Glutamatergic neuron (in vitro differentiated cells): ENCODE measurements around the gene ADGRG6. TPM values are rescaled to one million over a fixed set of nuclear protein-coding genes. Genes with fewer than 3 reads are reported as not detected.
A peak's percentile ranks its signal among the peaks of the same experiment; 100 is the strongest.

Experiments used
- DNase-seq: peaks from one replicate; pipeline ENCODE4 v3.0.0; 2022
- H3K27ac Mint-ChIP-seq: one replicate; pipeline ENCODE4 v1.8.0; 2020; ENCODE audit warnings: mild to moderate bottlenecking, mixed read lengths, inconsistent platforms; ENCODE audit not compliant: unreplicated experiment
- H3K27me3 Mint-ChIP-seq: one replicate; pipeline ENCODE4 v1.8.0; 2020; ENCODE audit warnings: mild to moderate bottlenecking, moderate library complexity, mixed read lengths, inconsistent platforms; ENCODE audit not compliant: unreplicated experiment
- H3K36me3 Mint-ChIP-seq: one replicate; pipeline ENCODE4 v1.8.0; 2020; ENCODE audit warnings: mild to moderate bottlenecking, mixed read lengths, inconsistent platforms; ENCODE audit not compliant: unreplicated experiment
- H3K4me1 Mint-ChIP-seq: one replicate; pipeline ENCODE4 v1.8.0; 2020; ENCODE audit warnings: mild to moderate bottlenecking, low read depth, mixed read lengths, inconsistent platforms; ENCODE audit not compliant: unreplicated experiment
- H3K4me3 Mint-ChIP-seq: one replicate; pipeline ENCODE4 v1.8.0; 2020; ENCODE audit warnings: mild to moderate bottlenecking, mixed read lengths, inconsistent platforms; ENCODE audit not compliant: unreplicated experiment
- H3K9me3 Mint-ChIP-seq: one replicate; pipeline ENCODE4 v1.8.0; 2020; ENCODE audit warnings: mild to moderate bottlenecking, moderate library complexity, mixed read lengths, inconsistent platforms; ENCODE audit not compliant: unreplicated experiment
- total RNA-seq: library from RNA; stranded (reverse); fragmentation: NEBNext Ultra II Directional; extraction: Animal tissue kit (Norgen Biotek cat#: 25700); gene quantifications from one replicate; pipeline ENCODE4 v1.2.1, GENCODE V29; 2021; ENCODE audit not compliant: unreplicated experiment
- TF ChIP-seq, protein P1 (sequence below): fragments of 200-600 bp; sonication (generic); IDR thresholded peaks from one replicate; pipeline ENCODE4 v1.5.0; 2021; ENCODE audit not compliant: partially characterized antibody, unreplicated experiment

ADGRG6 gene
- total RNA-seq, 1 donor from 2014 or later: not detected

DNA sequence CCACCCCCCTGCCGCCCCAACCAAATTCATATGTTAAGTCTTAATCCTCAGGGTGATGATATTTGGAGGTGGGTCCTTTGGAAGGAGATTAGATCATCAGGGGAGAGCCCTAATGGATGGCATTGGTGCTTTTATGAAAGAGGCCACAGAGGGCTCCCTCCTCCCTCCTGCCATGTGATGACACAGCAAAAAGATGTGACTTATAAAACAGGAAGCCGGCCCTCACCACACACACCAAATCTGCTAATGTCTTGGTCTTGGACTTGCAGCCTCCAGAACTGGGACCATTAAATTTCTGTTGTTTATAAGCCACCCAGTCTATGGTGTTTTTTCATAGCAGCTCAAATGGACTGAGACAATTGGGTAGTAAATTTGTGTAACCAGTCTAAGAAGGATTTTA, 176.3 kb downstream of the ADGRG6 start:
- H3K9me3 Mint-ChIP-seq: peaks cover 1% of the 10 kb centered on the region
- H3K4me1 Mint-ChIP-seq: peaks cover 2% of the 10 kb centered on the region
- H3K27ac Mint-ChIP-seq: peak overlapping the region; percentile 59
- H3K36me3 Mint-ChIP-seq: no peaks in the 10 kb centered on the region
- TF ChIP-seq, protein P1, sequence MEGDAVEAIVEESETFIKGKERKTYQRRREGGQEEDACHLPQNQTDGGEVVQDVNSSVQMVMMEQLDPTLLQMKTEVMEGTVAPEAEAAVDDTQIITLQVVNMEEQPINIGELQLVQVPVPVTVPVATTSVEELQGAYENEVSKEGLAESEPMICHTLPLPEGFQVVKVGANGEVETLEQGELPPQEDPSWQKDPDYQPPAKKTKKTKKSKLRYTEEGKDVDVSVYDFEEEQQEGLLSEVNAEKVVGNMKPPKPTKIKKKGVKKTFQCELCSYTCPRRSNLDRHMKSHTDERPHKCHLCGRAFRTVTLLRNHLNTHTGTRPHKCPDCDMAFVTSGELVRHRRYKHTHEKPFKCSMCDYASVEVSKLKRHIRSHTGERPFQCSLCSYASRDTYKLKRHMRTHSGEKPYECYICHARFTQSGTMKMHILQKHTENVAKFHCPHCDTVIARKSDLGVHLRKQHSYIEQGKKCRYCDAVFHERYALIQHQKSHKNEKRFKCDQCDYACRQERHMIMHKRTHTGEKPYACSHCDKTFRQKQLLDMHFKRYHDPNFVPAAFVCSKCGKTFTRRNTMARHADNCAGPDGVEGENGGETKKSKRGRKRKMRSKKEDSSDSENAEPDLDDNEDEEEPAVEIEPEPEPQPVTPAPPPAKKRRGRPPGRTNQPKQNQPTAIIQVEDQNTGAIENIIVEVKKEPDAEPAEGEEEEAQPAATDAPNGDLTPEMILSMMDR: no peak
- DNase-seq: peak; percentile 28
- no peak overlapping the region for H3K4me3 Mint-ChIP-seq
- H3K27me3 Mint-ChIP-seq: no peaks in the 10 kb centered on the region

DNA sequence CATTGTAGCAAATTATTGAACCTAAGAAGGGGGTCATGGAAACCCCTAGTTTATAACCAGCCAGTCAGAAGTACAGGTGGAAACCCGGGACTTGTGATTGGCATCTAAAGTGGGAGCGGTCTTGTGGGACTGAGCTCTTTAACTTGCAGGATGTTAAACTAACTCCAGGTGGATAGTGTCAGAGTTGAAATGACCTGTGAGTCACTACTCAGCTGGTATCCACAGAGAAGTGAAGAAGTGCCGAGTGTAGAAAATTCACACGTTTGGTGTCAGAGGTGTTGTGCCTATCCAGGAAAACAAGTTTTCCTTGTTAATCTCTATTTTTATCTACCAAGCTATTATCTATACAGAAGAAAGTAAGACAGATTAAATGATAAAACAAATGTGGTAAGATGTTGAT, 179.7 kb downstream of the ADGRG6 start:
- peaks cover 1% of the 10 kb centered on the region for H3K9me3 Mint-ChIP-seq
- H3K4me1 Mint-ChIP-seq: peaks cover 2% of the 10 kb centered on the region
- no peak overlapping the region for H3K4me3 Mint-ChIP-seq
- H3K27ac Mint-ChIP-seq: no peak overlapping the region
- H3K27me3 Mint-ChIP-seq: no peaks in the 10 kb centered on the region
- DNase-seq: no peak
- TF ChIP-seq, protein P1: no peak
- H3K36me3 Mint-ChIP-seq: no peaks in the 10 kb centered on the region

DNA sequence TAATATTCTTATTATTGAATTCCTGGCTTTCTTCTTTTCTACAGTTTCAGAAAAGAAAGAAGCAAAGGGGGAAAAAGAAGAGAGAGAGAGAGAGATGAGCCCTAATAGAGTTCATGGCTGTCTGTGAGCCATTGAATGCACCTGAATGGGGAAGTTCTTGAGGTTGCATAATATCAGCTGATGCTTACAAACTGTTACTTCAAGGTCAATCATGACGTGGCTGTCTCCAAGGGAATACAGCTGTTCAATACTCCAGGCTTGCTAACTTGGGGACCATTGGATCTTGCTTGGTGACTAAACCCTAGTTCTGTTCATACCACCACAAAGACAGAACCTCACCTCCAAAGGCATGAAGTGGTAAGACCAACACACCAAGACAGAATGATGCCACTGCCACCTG, 180.4 kb downstream of the ADGRG6 start:
- Mint-ChIP-seq H3K36me3 (no peaks in the 10 kb centered on the region), H3K4me1 (peaks cover 2% of the 10 kb centered on the region), H3K27ac (no peak overlapping the region), H3K4me3 (no peak overlapping the region), H3K27me3 (no peaks in the 10 kb centered on the region), H3K9me3 (peaks cover 1% of the 10 kb centered on the region)
- TF ChIP-seq, protein P1: no peak
- no peak for DNase-seq

DNA sequence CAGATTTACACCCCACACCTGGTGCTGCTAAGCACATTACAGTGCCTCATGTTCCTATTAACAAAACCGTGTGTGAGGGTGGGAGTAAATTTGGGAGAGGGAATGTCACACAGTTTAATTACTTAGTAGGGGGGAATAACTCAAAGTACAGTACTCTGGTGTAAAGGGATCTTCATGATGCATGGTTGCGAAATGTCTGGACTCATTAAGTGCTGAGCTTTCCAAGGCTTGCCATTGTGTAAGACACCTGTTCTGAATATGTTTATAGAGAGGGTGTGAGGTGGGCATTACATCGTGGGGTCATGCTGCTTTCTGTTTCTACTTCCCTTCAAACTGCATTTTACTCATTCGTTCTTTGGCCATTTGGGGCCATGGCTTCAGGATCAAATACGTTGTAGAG, 181.2 kb downstream of the ADGRG6 start:
- no peaks in the 10 kb centered on the region for H3K36me3 Mint-ChIP-seq
- H3K9me3 Mint-ChIP-seq: peaks cover 1% of the 10 kb centered on the region
- TF ChIP-seq, protein P1: no peak
- DNase-seq: no peak
- peaks cover 2% of the 10 kb centered on the region for H3K4me1 Mint-ChIP-seq
- no peak overlapping the region for H3K27ac Mint-ChIP-seq
- peaks cover under 1% of the 10 kb centered on the region for H3K27me3 Mint-ChIP-seq
- no peak overlapping the region for H3K4me3 Mint-ChIP-seq

DNA sequence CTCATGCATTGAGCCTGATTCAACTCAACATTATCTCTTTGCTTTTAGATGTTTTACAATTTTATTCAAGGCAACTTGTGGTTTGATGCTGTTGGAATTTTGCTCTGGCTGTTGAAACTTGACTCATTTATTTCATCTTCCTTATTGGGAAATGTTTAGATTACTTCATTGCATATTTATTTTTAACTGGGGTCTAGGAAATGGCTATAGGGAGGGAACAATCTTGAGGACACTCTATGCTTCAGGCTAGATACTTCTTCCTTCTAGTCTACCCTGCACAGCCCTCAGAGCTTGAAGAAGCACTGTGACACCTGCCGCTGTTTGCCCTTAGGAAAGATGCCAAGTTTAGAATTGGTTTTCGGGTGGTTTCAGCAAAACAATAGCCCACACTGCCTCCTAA, 183.4 kb downstream of the ADGRG6 start:
- no peaks in the 10 kb centered on the region for H3K4me1 Mint-ChIP-seq
- H3K36me3 Mint-ChIP-seq: no peaks in the 10 kb centered on the region
- no peak overlapping the region for H3K4me3 Mint-ChIP-seq
- H3K27ac Mint-ChIP-seq: no peak overlapping the region
- no peak for DNase-seq
- H3K9me3 Mint-ChIP-seq: peaks cover 1% of the 10 kb centered on the region
- TF ChIP-seq, protein P1: no peak
- peaks cover 2% of the 10 kb centered on the region for H3K27me3 Mint-ChIP-seq
